ENCODE data around the gene CBLN3. TPM values are rescaled to one million over a fixed set of nuclear protein-coding genes. Genes with fewer than 3 reads are reported as not detected.
A peak's percentile ranks its signal among the peaks of the same experiment; 100 is the strongest.
"Not testable (repeated sequence)": the region's sequence is repeated elsewhere in the genome, so short reads cannot be mapped to it uniquely, and the experiment has no call there.

CBLN3 gene
- total RNA-seq, 1 donor from 2014 or later = 1.4 TPM

GRCh38 chr14:24406416-24406815, 23.1 kb downstream of the CBLN3 start:
- ATAC-seq (no peak), DNase-seq (ENCODE audit: low spot score) (no peak)

GRCh38 chr14:24404814-24405213, 24.7 kb downstream of the CBLN3 start:
- DNase-seq (ENCODE audit: low spot score) (no peak), ATAC-seq (no peak)

- DNase-seq (ENCODE audit: low spot score) (no peak), ATAC-seq (no peak)
Measured at GRCh38 chr14:24403294-24403998, 26.0 kb downstream of the CBLN3 start.

GRCh38 chr14:24401810-24402702, 27.4 kb downstream of the CBLN3 start:
- no peak for ATAC-seq

GRCh38 chr14:24399999-24400718, 29.3 kb downstream of the CBLN3 start:
- peak; percentile 28 for ATAC-seq

More at GRCh38 chr14:24401810-24402702, 27.4 kb downstream of the CBLN3 start:
- DNase-seq (ENCODE audit: low spot score) = no peak

GRCh38 chr14:24399447-24399822, 30.0 kb downstream of the CBLN3 start:
- ATAC-seq = peak; percentile 27
- DNase-seq (ENCODE audit: low spot score) = no peak

More at GRCh38 chr14:24399999-24400718, 29.3 kb downstream of the CBLN3 start:
- DNase-seq (ENCODE audit: low spot score) = no peak

GRCh38 chr14:24398653-24399446, 30.6 kb downstream of the CBLN3 start, which contains the start of gene NYNRIN:
Gene NYNRIN (plus strand): TSS chr14:24399003. CDS start chr14:24399247, 244 bp downstream.
- ATAC-seq (peak; percentile 77), DNase-seq (ENCODE audit: low spot score) (peak; percentile 55)

- DNase-seq (ENCODE audit: low spot score) (no peak), ATAC-seq (peak; percentile 30)
Measured at GRCh38 chr14:24398293-24398652, 31.2 kb downstream of the CBLN3 start.

- DNase-seq (ENCODE audit: low spot score) (no peak), ATAC-seq (no peak)
Measured at GRCh38 chr14:24397639-24398292, 31.7 kb downstream of the CBLN3 start.

- ATAC-seq = no peak
- DNase-seq (ENCODE audit: low spot score) = no peak
Measured at GRCh38 chr14:24395609-24396582, 33.6 kb downstream of the CBLN3 start.

- no peak for ATAC-seq
- no peak for DNase-seq (ENCODE audit: low spot score)
Measured at GRCh38 chr14:24394275-24394674, 35.2 kb downstream of the CBLN3 start.

- DNase-seq (ENCODE audit: low spot score) (no peak), ATAC-seq (no peak)
Measured at GRCh38 chr14:24392325-24393091, 37.0 kb downstream of the CBLN3 start.

- DNase-seq (ENCODE audit: low spot score) (no peak), ATAC-seq (no peak)
Measured at GRCh38 chr14:24390701-24391468, 38.6 kb downstream of the CBLN3 start.

GRCh38 chr14:24389226-24389848, 40.1 kb downstream of the CBLN3 start:
- no peak for DNase-seq (ENCODE audit: low spot score)
- peak; percentile 7 for ATAC-seq

- DNase-seq (ENCODE audit: low spot score) (no peak), ATAC-seq (no peak)
Measured at GRCh38 chr14:24388474-24389179, 40.8 kb downstream of the CBLN3 start.

GRCh38 chr14:24387579-24387978, 41.9 kb downstream of the CBLN3 start:
- not testable (repeated sequence) for ATAC-seq; DNase-seq (ENCODE audit: low spot score)
